HEK293 (cell line): ENCODE results near the gene DPM1.

Source experiments
- CTCF ChIA-PET: fragments of 350-600 bp; formaldehyde crosslinking; extraction: SDS; loops from one replicate; lab custom pipeline; 2021; ENCODE audit warnings: antibody characterized with exemption; lab: Yijun Ruan, JAX
- POLR2A ChIA-PET: fragments of 300-600 bp; formaldehyde crosslinking; extraction: SDS; loops from one replicate; lab custom pipeline; 2020; ENCODE audit warnings: antibody characterized with exemption, inconsistent platforms; lab: Yijun Ruan, JAX
- H3K27ac ChIP-seq: fragments of 200-500 bp; sonication (Bioruptor generic); 2 replicates; pipeline ENCODE4 v1.5.1; 2014; ENCODE audit warnings: low read depth, low read length, control low read depth, inconsistent platforms; ENCODE audit errors: extremely low read depth
- H3K36me3 ChIP-seq, 2 experiments: fragments of 200-500 bp in 1 of 2; sonication (Bioruptor generic) in 1 of 2; 1 replicate in 1 of 2; 2 replicates in 1 of 2; pipeline ENCODE4 v1.5.1; 2014 to 2017; ENCODE audit warnings: inconsistent platforms in 2 of 2, low read length in 2 of 2; ENCODE audit not compliant: control insufficient read depth in 2 of 2, insufficient read depth in 1 of 2
- H3K4me1 ChIP-seq: fragments of 200-500 bp; sonication (Bioruptor generic); 2 replicates; pipeline ENCODE4 v1.5.1; 2014; ENCODE audit warnings: mild to moderate bottlenecking, low read length, inconsistent platforms; ENCODE audit not compliant: control insufficient read depth, insufficient read depth
- H3K4me3 ChIP-seq: 2 replicates; pipeline ENCODE4 v1.5.1; 2011; ENCODE audit warnings: low read depth, mild to moderate bottlenecking, control low read depth, low read length, moderate library complexity
- H3K9me3 ChIP-seq: fragments of 200-500 bp; sonication (Bioruptor generic); 2 replicates; pipeline ENCODE4 v1.5.1; 2014; ENCODE audit warnings: low read depth, low read length, inconsistent platforms; ENCODE audit not compliant: control insufficient read depth, insufficient read depth
- ELK4 ChIP-seq: IDR thresholded peaks from 2 replicates; pipeline ENCODE4 v1.6.1; 2011; ENCODE audit warnings: mild to moderate bottlenecking, low read depth, low read length, borderline replicate concordance
- IKZF3 ChIP-seq: fragments of 450-650 bp; IDR thresholded peaks from 2 replicates; pipeline ENCODE4 v1.5.0; 2018; ENCODE audit warnings: missing biosample characterization, mild to moderate bottlenecking, missing genetic modification characterization, moderate library complexity
- MYNN ChIP-seq: fragments of 450-650 bp; formaldehyde crosslinking; IDR thresholded peaks from 2 replicates; pipeline ENCODE4 v1.5.1; 2016; ENCODE audit warnings: missing biosample characterization, missing genetic modification characterization, borderline replicate concordance
- PRDM1 ChIP-seq: fragments of 450-650 bp; formaldehyde crosslinking; IDR thresholded peaks from 2 replicates; pipeline ENCODE4; 2016; ENCODE audit warnings: missing biosample characterization, missing genetic modification characterization
- PRDM6 ChIP-seq: fragments of 450-650 bp; formaldehyde crosslinking; IDR thresholded peaks from 2 replicates; pipeline ENCODE4 v1.5.1; 2017; ENCODE audit warnings: missing biosample characterization, missing genetic modification characterization
- SP2 ChIP-seq: fragments of 450-650 bp; formaldehyde crosslinking; IDR thresholded peaks from 2 replicates; pipeline ENCODE4 v1.5.1; 2016; ENCODE audit warnings: missing biosample characterization, missing genetic modification characterization
- SP3 ChIP-seq: fragments of 450-650 bp; formaldehyde crosslinking; IDR thresholded peaks from 2 replicates; pipeline ENCODE4 v1.5.1; 2016; ENCODE audit warnings: missing biosample characterization, missing genetic modification characterization
- SP7 ChIP-seq: fragments of 450-650 bp; formaldehyde crosslinking; IDR thresholded peaks from 2 replicates; pipeline ENCODE4 v1.5.1; 2016; ENCODE audit warnings: missing biosample characterization, missing genetic modification characterization
- TSHZ1 ChIP-seq: fragments of 450-650 bp; formaldehyde crosslinking; IDR thresholded peaks from 2 replicates; pipeline ENCODE4 v1.5.1; 2016; ENCODE audit warnings: missing biosample characterization, missing genetic modification characterization, borderline replicate concordance
- ZNF10 ChIP-seq: fragments of 450-650 bp; formaldehyde crosslinking; IDR thresholded peaks from 2 replicates; pipeline ENCODE4 v1.5.1; 2017; ENCODE audit warnings: missing biosample characterization, missing genetic modification characterization
- ZNF146 ChIP-seq: fragments of 450-650 bp; formaldehyde crosslinking; IDR thresholded peaks from 2 replicates; pipeline ENCODE4 v1.5.1; 2016; ENCODE audit warnings: missing biosample characterization, missing genetic modification characterization
- ZNF184 ChIP-seq: fragments of 450-650 bp; IDR thresholded peaks from 2 replicates; pipeline ENCODE4 v1.5.1; 2018; ENCODE audit warnings: missing biosample characterization, mild to moderate bottlenecking, missing genetic modification characterization
- ZNF214 ChIP-seq: fragments of 450-650 bp; formaldehyde crosslinking; IDR thresholded peaks from 2 replicates; pipeline ENCODE4 v1.5.1; 2017; ENCODE audit warnings: missing biosample characterization, mild to moderate bottlenecking, missing genetic modification characterization, borderline replicate concordance
- ZNF335 ChIP-seq: fragments of 450-650 bp; formaldehyde crosslinking; conservative IDR thresholded peaks from 2 replicates; pipeline ENCODE4 v1.5.1; 2016; ENCODE audit warnings: missing biosample characterization, missing genetic modification characterization
- ZNF37A ChIP-seq: fragments of 450-650 bp; IDR thresholded peaks from 2 replicates; pipeline ENCODE4 v1.5.1; 2018; ENCODE audit warnings: missing biosample characterization, missing genetic modification characterization
- ZNF394 ChIP-seq: fragments of 450-650 bp; formaldehyde crosslinking; IDR thresholded peaks from 2 replicates; pipeline ENCODE4 v1.5.1; 2016; ENCODE audit warnings: missing biosample characterization, missing genetic modification characterization, mild to moderate bottlenecking, moderate library complexity, borderline replicate concordance
- ZNF501 ChIP-seq: fragments of 450-650 bp; formaldehyde crosslinking; IDR thresholded peaks from 2 replicates; pipeline ENCODE4 v1.5.1; 2016; ENCODE audit warnings: missing biosample characterization, missing genetic modification characterization
- ZNF521 ChIP-seq: fragments of 450-650 bp; formaldehyde crosslinking; IDR thresholded peaks from 2 replicates; pipeline ENCODE4 v1.5.1; 2017; ENCODE audit warnings: missing biosample characterization, mild to moderate bottlenecking, missing genetic modification characterization
- ZNF544 ChIP-seq: fragments of 450-650 bp; formaldehyde crosslinking; IDR thresholded peaks from 2 replicates; pipeline ENCODE4 v1.5.0; 2017; ENCODE audit warnings: missing biosample characterization, missing genetic modification characterization
- ZNF600 ChIP-seq: fragments of 450-650 bp; formaldehyde crosslinking; IDR thresholded peaks from 2 replicates; pipeline ENCODE4 v1.5.1; 2016; ENCODE audit warnings: missing biosample characterization, missing genetic modification characterization
- ZNF629 ChIP-seq: fragments of 450-650 bp; formaldehyde crosslinking; IDR thresholded peaks from 2 replicates; pipeline ENCODE4 v1.5.1; 2017; ENCODE audit warnings: missing biosample characterization, missing genetic modification characterization
- ZNF664 ChIP-seq: fragments of 450-650 bp; formaldehyde crosslinking; IDR thresholded peaks from 2 replicates; pipeline ENCODE4 v1.5.1; 2016; ENCODE audit warnings: missing biosample characterization, missing genetic modification characterization
- ZNF677 ChIP-seq: fragments of 450-650 bp; IDR thresholded peaks from 2 replicates; pipeline ENCODE4 v1.5.0; 2018; ENCODE audit warnings: missing biosample characterization, mild to moderate bottlenecking, missing genetic modification characterization, moderate library complexity
- ZNF791 ChIP-seq: fragments of 450-650 bp; formaldehyde crosslinking; IDR thresholded peaks from 2 replicates; pipeline ENCODE4 v1.5.1; 2016; ENCODE audit warnings: missing biosample characterization, missing genetic modification characterization
- ZNF792 ChIP-seq: fragments of 450-650 bp; formaldehyde crosslinking; IDR thresholded peaks from 2 replicates; pipeline ENCODE4 v1.5.1; 2016; ENCODE audit warnings: missing biosample characterization, missing genetic modification characterization

DPM1 gene

GRCh38 chr20:50915424-50915823 is 42.9 kb downstream of the DPM1 start:
- peaks cover 44% of the 10 kb centered on the region for H3K4me1 ChIP-seq
- peak; percentile 28; the same call in 1 of the 2 replicates for TF ChIP-seq PRDM6 (tag by site-specific recombination)
- no peak for TF ChIP-seq ZNF214 (tag by site-specific recombination)
- no peak overlapping the region for H3K4me3 ChIP-seq
- no peaks in the 10 kb centered on the region for H3K9me3 ChIP-seq
- H3K36me3 ChIP-seq, result peaks cover 5 to 58% of the 10 kb centered on the region in 2 experiments
- ChIA-PET POLR2A (interaction anchor here (0.6 to 1.6 kb wide), 2 partner anchors 16 to 28 kb away, joined by 3 to 6 read pairs; partner anchors contain the start of gene ADNP), CTCF (interaction anchor here (0.7 to 3.0 kb wide), 4 partner anchors 13 to 121 kb away, joined by 3 to 24 read pairs (median 4); no protein-coding TSS in a partner anchor)
- no peak overlapping the region for H3K27ac ChIP-seq

- Histone ChIP-seq H3K27ac (no peak overlapping the region), H3K9me3 (no peaks in the 10 kb centered on the region), H3K36me3 (peaks cover 5 to 60% of the 10 kb centered on the region in 2 experiments), H3K4me3 (no peak overlapping the region), H3K4me1 (peaks cover 39% of the 10 kb centered on the region)
- no peak for TF ChIP-seq ZNF335 (tag by site-specific recombination)
- no peak for TF ChIP-seq IKZF3
- TF ChIP-seq ELK4, result no peak
- TF ChIP-seq ZNF544 (tag by site-specific recombination), result no peak
- TF ChIP-seq ZNF629 (tag by site-specific recombination), result 0 out of 2 replicates have a peak, but pooled peaks have one; percentile 30
- no peak for TF ChIP-seq MYNN (tag by site-specific recombination)
- TF ChIP-seq ZNF600, result peak; percentile 79
- TF ChIP-seq ZNF664 (tag by site-specific recombination), result no peak
- no peak for TF ChIP-seq ZNF501 (tag by site-specific recombination)
- TF ChIP-seq TSHZ1 (tag by site-specific recombination), result peak; percentile 46; the same call in 1 of the 2 replicates
- TF ChIP-seq ZNF791 (tag by site-specific recombination), result no peak
- TF ChIP-seq ZNF677 (tag by site-specific recombination), result no peak
- TF ChIP-seq ZNF10 (tag by site-specific recombination), result no peak
- TF ChIP-seq ZNF792 (tag by site-specific recombination), result no peak
- TF ChIP-seq ZNF521 (tag by site-specific recombination), result no peak
- TF ChIP-seq ZNF37A (tag by site-specific recombination), result no peak
- TF ChIP-seq ZNF184 (tag by site-specific recombination), result peak; percentile 16; the same call in 1 of the 2 replicates
- 0 out of 2 replicates have a peak, but pooled peaks have one; percentile 25 for TF ChIP-seq SP2 (tag by site-specific recombination)
- TF ChIP-seq SP3 (tag by site-specific recombination), result peak; percentile 13; the same call in 1 of the 2 replicates
- TF ChIP-seq PRDM1 (tag by site-specific recombination), result no peak
- TF ChIP-seq SP7 (tag by site-specific recombination), result peak; percentile 63
- TF ChIP-seq ZNF394 (tag by site-specific recombination), result no peak
- no peak for TF ChIP-seq ZNF146 (tag by site-specific recombination)
- ChIA-PET POLR2A (interaction anchor here (1.6 kb wide), 1 partner anchor 17 kb away, joined by 6 read pairs; the partner anchor contains the start of gene ADNP), CTCF (interaction anchor here (0.6 to 1.0 kb wide), 3 partner anchors 10 to 119 kb away, joined by 3 read pairs; partner anchors contain the start of gene BCAS4)
These were observed 44.5 kb downstream of the DPM1 start for GRCh38 chr20:50913690-50914375.
